HG02870 (cell line): ENCODE data around the gene NPAS3.

Source experiments
- ATAC-seq: cut with Tn5 transposase; IDR thresholded peaks from one replicate; pipeline ENCODE4 v1.9.1; 2021; ENCODE audit warnings: mild to moderate bottlenecking, moderate library complexity; ENCODE audit not compliant: unreplicated experiment

The NPAS3 gene

DNA sequence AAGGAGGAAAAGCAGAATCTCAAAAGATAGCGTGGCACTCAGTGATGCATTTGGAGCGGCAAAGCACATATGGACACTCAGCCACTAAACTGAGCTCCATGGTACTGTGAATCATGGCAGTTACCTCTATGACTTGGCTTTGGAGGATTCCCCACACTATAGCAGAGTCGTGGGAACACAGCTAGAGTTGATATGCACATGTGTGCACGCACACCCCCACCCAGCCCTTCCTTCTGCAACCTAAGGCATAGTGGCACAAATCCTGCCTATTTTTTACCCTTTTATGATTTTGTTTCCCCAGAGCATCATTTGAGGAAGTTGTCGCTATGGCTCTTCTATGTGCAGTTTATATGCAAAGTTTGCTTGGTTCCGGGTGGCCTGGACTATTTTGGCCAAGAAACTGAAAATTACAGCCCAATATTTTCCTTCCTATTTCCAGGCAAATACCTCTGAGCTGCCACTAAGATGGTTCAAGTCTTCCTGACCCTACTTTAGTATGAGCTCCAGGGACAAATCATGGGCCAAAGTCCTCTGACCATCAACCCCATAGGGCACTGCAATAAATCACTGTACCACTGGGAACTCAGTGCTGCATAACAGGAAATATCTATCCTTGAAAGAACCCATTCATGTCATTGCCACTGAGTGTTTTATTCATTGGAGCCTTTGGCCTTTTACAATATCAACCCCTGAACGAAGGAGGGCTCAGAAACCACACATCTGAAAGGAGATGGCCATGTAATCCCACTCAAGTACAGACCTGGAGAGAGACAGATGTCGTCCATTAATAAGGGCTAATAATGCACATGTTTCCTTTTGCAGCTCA is 834.7 kb downstream of the NPAS3 start:
- no peak for ATAC-seq

DNA sequence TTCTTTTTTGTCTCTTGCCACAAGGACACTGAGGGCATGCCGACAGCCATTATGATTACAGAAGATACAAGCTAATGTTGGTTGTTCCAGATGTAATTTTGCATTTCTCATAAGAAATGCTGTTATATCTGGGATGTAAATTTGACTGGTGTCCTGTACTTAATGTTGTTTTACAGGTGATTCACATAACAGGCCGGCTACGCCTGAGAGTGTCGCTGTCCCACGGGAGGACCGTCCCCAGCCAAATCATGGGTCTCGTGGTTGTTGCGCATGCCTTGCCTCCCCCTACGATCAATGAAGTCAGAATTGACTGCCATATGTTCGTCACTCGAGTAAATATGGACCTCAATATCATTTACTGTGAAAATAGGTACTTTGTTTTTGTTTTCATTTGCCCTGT is 835.5 kb downstream of the NPAS3 start:
- no peak for ATAC-seq

DNA sequence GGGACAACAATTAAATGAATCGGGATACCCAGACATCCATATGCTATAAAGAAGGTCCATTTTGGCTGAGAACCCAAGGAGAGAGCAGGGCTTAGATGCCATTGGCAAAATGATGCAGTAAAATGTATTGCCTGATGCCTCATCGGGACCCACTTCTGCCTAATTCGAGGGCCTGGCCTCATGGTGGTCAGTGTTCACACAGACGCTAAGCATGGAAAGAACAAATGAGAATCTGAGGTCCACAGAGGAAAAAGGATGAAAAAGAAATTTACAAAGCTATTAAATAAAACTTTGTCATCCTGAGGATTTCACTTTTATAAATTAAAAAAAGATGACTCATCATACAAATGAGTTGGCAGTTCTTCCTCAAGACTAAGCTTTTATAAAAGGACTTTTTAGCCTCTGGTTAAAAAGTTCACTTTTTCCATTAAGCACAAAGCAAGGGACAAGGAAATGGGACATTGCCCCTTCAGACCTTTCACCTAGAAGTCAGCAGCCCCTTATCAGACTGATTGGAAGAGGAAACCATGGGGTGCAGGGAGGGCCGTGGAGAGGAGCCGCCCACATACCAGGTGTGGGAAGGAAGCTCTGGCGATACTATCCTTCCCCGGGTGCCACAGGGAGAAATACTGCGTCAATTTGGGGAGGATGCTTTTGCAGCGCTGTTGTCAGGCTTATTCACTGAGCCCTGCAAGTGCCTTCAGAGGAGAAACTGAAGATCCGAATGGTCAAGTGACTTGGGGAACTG is 836.2 kb downstream of the NPAS3 start:
- ATAC-seq, result no peak

DNA sequence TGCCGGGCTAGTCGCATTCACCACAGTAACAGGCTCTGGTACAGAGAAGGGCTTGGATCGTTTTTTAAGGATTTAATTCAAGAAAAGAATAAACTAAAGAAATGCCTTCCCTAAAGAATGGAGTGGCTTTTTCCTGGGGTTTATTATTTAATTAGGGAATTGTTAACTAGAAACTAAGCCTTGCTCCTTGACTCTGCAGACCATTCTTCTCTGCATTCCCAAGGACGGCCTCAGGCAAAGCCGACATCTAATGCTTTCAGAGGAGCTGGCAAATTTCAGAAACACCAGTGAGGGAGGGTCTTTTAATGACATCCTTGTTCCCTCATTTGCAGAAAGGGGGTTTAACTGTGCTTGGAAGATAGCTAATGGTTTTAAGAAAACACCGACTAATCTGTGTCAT is 838.2 kb downstream of the NPAS3 start:
- ATAC-seq, result no peak

DNA sequence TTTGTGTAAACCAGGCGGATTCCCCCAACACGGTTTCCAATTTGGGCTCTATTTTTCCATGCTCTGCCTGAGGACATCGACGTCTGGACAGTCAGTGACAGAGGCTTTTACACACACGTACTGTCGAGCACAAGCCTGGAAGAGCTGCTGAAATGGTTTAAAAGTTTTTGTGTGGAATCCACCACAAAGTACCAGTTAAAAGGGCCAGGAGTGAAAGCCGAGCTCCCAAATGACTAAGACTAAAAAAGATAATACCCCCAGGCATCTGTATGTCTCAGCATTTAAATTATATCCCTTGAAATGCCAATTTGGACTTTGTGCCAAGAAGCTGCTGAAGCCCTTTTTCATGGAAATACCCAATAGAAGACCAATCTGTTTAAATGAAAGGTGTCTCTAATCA is 839.0 kb downstream of the NPAS3 start:
- no peak for ATAC-seq

DNA sequence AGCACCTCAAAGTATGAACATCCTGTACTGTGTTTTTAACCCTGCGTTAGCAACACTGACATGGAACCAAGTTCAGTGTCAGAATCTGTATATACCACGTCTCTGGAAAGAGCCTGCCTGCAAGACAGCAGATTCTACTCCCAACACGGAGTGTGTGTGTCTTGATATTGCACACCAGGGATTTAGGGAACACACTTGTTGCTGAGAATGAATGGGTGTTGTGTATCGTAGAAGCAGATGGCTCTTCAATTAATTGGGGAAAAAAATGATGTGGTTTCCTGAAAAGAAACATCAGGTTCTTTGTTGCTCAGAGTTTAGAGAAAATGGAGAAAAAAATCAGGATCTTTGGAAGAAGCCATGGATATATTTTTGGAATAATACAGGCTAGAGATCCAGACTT is 841.4 kb downstream of the NPAS3 start:
- ATAC-seq, result no peak

DNA sequence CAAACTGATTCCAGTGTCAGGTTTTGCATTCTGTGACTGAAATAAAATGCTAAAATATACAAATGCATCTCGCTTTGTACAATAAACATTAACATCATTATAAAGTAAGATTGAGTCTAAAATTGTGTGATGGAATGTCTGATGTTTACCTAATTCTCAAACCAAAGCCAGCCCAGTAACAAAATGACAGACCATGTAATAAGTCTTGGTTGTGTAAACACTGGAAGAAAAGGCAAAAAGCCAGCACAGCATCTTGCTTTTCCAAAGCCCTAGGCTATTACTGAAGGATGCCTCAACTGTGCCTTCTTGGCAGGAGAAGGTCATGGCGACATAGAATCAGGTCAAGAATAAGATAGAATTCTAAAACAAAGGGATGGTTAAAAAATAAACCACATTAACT is 842.6 kb downstream of the NPAS3 start:
- no peak for ATAC-seq

DNA sequence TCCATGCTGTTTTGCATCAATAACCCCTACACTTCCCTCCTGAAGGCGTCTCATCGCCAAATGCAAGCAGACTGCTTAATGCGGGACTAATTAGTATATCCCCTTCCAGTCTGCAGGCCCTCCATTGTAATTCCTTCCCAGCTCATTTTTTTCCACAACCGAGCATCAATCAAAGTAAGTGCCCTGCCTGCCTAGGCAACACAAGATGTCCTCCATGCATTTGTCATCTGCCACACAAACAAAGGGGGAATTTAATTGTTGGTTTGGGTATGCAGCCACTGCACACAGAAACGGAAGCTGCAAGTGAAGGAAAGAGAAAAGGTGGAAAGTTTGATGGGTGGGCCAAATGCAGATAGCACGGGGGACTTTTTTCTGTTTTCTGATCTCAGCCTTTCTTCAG is 844.2 kb downstream of the NPAS3 start:
- no peak for ATAC-seq

DNA sequence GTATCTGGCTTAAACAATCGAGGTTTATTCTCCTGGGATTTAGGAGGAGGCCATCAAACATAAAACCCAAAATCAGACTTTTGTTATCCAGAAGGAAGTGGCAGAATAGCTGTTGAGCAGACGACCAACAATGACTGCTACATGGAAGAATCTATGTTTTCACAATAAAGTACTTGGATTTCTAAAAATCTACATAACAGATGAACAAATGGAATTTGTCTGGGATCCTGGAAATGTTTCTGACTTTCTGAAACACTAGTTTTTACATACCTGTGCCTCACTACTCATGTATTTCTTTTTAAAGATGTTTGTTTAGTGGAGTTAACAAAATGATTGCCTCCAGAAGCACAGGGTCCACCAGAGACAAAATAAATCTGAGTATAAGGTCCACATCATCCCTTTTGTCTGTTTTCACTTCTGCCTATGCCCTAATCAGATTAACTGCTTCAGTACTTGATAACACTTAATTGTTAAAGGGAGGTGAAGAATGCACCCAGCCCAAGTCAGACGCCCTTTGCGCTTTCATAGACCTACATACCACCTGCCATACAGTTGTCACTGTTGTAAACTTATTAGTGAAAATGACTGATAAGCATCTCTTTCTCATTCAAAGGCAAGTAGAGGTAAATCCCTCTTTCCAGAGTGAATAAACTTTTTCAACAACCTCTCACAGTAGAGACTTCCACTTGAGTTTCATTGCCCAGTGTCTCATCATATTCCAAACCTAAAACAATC is 847.6 kb downstream of the NPAS3 start:
- ATAC-seq, result no peak

DNA sequence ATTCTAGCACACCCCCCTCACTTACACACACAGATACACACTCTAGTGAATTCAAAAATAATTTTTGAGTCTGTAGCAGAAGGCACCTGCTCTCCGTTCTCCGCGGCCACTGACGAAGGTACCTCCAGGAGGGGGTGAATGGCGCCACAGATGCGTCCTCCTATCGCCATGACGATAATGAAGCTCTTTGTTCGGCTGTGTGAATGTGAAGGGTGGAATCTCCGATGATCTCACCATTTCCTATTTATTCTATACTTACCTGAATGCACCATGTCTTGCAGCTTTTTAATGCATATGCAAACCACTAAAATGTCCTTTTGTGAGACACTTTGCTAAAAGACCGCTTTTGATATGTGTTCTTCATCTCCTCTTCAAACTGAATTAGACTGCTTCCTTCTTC is 849.5 kb downstream of the NPAS3 start:
- no peak for ATAC-seq

DNA sequence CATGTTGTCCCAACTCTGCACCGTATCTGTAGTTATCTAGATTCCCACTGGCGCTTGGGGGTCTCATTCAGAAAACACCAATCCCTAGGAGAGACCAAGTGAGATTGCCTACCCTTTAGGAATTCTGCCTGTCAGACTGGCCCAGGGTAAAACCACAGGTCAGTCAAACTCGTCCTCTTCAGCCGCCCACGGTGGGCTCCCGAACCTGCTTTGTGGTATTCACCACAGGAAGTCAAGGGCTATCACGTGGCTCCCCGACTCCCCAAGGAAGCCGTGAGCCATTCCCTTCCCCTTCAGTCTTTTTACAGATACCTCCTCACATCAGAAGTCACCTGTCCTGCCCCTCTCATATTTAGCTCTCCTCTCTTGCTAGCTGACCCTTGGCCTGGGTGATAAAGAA is 852.3 kb downstream of the NPAS3 start:
- no peak for ATAC-seq

DNA sequence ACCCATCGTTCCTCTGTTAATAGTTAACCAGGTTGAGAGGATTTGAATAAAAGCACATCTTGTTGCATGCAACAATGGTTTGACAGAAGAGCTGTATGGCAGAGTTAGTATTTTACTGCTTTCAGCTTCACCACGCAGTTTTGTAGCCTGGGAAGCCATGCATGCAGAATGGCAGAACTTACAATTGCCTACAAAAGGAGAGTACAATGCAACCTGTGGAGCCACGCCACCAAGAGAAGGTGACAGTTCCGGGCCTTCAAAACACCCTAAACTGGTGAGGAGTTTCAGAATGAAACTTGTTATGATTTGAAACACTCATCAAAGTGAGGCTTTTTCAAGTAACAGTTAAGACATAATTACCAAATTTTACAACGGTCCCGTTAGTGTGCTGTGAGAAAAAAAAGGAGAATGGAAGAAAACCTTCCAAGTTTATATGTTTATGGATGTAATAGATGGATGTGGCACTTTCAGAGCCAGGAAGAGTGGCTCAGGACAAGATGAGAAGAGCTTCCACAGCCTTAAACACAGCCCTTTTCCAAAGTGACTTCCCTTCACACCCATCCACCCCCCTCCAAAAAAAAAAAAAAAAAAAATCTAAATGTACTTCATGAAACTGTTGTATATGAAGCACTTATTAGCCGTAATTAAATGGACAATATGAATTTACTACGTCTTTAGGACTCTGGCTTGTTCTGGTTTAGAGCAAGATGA is 853.5 kb downstream of the NPAS3 start:
- peak; percentile 82 for ATAC-seq

DNA sequence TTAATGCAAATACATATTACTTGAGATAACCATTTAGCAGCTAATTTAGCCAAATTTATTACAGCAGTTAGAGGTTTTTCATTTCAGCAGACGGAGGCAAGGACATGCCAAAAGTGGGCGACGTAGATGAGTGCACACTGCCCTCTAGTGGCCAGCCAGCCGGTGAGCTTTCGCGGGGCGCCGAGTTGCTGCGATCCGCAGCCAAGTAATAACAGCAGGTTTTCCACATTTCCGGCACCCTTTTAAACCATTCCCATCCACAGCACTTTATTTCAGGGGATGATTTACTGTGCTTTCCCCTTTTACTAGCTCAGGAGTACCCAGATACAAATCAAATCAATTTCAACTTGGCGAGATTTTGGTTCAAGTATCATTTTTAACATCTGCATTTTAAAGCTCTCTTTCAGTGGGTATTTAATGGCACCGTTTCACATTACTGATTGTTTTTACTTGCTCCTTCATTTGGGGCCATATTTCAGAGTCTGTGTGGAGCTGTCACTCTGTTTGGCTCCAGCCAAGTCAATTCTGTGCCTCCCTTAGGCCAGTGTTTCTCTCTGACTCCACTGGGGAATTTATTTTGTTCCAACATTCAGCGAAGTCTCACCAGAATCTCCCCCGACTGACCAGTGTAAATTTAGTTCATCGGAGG is 854.2 kb downstream of the NPAS3 start:
- peak; percentile 40 for ATAC-seq

DNA sequence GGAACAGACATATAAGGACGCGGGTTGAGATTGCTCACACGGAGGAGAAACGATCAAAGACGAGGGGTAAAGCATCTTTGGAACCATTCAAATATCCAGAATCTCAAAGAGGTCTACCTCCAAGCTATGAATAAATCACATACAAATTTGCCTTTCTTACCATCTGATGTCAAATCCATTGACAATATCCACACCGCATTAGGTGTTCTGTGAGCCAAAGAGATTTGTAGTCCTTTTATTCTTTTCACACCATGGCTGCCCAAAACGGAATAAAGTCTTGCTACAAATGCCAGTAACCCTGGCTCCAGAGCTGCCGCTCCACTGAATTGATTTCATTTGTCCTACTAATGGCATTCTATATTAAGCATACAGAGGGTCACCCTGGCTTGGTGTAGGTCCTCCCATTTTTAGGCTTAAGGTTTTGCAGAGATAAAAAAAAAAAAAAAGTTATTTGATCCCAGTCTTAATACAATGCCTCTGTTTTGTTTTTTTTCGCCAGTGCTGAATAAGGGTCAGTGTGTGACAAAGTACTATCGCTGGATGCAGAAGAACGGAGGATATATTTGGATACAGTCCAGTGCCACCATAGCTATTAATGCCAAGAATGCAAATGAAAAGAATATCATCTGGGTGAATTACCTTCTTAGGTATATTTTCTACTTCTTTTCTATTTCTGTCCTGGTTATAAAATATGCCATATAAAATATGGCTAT is 854.9 kb downstream of the NPAS3 start:
- ATAC-seq, result no peak

DNA sequence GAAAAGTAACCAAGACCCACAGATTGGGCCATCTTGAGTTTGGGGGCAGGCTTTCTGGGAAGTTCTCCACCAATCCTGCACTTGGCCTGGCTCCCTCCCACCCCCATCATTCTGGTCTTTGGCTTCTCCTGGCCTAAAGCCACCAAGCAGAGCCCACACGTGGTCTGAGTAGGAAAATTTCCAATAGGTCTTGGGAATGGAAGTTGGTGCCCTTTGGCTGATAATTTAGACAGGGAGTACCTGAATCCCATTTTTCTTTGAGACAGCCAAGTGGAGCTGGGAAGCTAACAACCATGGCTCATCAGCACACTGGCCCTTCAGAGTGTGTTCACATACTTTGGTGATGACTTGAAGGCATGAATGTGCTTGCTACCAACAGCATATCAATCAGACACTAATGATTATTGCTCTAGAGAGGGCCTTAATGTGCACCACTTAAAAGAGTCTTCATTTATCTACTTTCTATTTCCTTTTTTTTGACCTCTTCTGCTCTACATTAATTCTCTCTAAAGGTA is 856.2 kb downstream of the NPAS3 start:
- no peak for ATAC-seq

DNA sequence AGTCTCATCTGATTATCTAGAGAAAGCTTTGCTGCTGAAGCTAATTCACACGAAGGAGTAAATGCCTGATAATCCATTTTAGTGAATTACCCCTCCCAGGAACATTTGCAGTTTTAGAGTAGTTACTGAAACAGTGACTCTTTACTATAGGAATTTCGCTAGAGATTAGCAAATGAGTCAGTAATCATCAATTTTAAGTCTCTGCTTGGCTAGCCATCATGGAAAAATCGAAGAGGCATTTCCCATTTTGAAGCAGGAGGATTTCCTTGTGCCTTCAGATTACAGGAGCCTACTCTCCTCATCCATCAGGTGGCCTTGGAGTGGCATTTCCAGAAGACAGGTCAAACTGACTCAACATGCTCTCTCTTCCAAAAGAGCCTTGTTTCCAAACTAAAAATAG is 857.7 kb downstream of the NPAS3 start:
- ATAC-seq, result no peak

DNA sequence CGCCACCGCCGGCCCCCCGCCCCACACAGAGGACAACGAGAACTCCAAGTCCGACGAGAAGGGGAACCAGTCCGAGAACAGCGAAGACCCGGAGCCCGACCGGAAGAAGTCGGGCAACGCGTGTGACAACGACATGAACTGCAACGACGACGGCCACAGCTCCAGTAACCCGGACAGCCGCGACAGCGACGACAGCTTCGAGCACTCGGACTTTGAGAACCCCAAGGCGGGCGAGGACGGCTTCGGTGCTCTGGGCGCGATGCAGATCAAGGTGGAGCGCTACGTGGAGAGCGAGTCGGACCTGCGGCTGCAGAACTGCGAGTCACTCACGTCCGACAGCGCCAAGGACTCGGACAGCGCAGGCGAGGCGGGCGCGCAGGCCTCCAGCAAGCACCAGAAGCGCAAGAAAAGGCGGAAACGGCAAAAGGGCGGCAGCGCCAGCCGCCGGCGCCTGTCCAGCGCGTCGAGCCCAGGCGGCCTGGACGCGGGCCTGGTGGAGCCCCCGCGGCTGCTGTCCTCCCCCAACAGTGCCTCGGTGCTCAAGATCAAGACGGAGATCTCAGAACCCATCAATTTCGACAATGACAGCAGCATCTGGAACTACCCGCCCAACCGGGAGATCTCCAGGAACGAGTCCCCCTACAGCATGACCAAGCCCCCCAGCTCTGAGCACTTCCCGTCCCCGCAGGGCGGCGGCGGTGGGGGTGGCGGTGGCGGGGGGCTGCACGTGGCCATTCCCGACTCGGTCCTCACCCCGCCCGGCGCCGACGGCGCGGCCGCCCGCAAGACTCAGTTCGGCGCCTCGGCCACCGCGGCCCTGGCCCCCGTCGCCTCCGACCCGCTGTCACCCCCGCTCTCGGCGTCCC is 861.3 kb downstream of the NPAS3 start:
- ATAC-seq, result no peak

DNA sequence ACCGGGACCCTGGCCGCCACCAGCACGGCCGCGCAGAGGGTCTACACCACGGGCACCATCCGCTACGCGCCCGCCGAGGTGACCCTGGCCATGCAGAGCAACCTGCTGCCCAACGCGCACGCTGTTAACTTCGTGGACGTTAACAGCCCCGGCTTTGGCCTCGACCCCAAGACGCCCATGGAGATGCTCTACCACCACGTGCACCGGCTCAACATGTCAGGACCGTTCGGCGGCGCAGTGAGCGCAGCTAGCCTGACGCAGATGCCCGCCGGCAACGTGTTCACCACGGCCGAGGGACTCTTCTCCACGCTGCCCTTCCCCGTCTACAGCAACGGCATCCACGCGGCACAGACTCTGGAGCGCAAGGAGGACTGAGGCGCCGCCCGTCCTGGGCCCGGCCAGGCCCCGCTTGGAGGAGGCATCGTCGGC is 862.1 kb downstream of the NPAS3 start:
- no peak for ATAC-seq

DNA sequence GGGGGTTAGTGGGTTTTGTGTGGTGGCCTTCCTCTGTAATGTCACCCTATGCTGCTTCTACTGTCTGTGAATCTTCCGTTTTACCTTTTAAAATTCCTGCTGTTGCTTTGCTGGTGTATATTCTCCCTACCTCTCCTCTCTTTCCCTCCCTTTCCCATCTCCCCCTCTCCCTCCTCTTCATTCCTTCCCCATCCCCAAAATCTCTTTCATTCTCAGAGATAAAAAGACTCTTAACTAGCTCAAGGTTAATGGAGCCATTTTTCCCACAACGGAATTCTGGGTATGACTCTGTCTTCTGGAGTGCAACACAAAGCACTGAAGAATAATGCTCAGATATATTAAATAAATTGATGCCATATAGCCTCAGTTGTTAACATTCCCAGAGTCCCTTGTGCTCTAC is 864.1 kb downstream of the NPAS3 start:
- ATAC-seq, result no peak
